AG10803 (cell line): ENCODE measurements around the gene LEUTX.

Experiments used
- DNase-seq: peaks from one replicate; pipeline ENCODE4 v3.0.0; 2010; ENCODE audit warnings: low read depth
- H3K4me3 ChIP-seq: 2 replicates; pipeline ENCODE4 v1.5.1; 2011; ENCODE audit warnings: mild to moderate bottlenecking, low read length, control low read depth
- TF ChIP-seq, protein P1 (sequence below): conservative IDR thresholded peaks from 2 replicates; pipeline ENCODE4 v1.5.1; 2011; ENCODE audit warnings: mild to moderate bottlenecking, low read length, control low read depth, inconsistent platforms

Gene LEUTX

DNA sequence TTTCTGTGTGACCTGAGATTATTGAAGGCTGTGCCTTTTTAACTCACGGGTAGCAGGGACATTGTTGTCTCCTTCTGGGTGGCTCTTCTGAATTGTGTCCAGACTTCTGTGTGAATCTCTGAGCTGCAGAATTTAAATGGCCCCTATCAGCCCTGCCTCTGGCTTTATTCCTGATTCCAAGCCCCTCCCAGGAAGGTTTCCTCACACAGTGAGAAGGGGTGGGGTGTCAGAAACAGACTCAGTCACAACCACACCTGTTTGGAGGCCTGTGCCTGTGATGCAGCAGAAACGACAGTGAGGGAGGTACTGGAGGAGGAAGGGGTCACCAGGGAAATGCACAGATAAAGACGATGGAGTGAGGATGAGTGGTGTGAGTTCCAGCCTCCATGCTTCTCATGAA lies 40.8 kb upstream of the LEUTX start, which contains the start of gene CLC:
Gene CLC (minus strand): TSS at position 139 of the 400 bp plus-strand sequence. CDS start 77 bp downstream, at position 62.
- H3K4me3 ChIP-seq: no peak within 1 kb of the TSS
- no peak for DNase-seq
- TF ChIP-seq, protein P1, sequence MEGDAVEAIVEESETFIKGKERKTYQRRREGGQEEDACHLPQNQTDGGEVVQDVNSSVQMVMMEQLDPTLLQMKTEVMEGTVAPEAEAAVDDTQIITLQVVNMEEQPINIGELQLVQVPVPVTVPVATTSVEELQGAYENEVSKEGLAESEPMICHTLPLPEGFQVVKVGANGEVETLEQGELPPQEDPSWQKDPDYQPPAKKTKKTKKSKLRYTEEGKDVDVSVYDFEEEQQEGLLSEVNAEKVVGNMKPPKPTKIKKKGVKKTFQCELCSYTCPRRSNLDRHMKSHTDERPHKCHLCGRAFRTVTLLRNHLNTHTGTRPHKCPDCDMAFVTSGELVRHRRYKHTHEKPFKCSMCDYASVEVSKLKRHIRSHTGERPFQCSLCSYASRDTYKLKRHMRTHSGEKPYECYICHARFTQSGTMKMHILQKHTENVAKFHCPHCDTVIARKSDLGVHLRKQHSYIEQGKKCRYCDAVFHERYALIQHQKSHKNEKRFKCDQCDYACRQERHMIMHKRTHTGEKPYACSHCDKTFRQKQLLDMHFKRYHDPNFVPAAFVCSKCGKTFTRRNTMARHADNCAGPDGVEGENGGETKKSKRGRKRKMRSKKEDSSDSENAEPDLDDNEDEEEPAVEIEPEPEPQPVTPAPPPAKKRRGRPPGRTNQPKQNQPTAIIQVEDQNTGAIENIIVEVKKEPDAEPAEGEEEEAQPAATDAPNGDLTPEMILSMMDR: no peak

DNA sequence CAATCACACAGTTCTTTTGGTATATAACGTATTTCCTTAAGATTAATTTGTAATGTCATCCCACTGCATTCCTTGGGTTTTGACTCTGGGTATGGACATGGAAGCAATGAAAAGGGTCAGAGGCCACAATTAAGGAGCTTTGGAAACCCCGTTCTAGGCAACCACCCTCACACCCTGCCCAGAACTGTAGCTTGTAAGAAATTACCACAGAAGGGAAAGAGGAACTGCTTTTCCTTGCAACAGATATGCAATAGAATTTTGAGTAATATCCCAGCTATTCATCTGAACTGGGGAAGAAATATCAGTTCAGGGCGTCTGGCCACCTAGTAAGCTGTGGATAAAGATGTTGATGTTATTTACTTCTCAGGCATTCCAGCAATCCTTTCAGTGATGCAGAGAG lies 39.8 kb upstream of the LEUTX start:
- TF ChIP-seq, protein P1: no peak
- H3K4me3 ChIP-seq: no peak overlapping the region
- DNase-seq: no peak

DNA sequence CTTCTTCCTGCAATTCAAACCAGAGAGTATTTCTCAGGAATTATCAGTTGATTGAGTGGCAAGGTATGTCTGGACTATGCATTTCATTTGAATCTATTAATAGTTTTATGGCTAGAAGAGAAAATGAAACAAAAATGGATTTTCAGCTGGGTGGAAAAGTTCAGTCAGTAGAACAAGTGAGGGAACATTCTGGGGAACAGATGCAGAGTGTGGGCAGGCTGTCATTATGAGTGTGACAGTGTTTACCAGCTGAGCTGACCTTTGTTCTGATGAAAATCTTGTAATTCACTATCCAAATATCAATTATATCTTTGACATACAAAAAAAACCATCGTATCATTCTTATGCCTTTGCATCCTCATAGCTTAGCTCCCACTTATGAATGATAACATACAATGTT lies 38.3 kb upstream of the LEUTX start:
- no peak for DNase-seq
- H3K4me3 ChIP-seq: no peak overlapping the region
- TF ChIP-seq, protein P1: no peak

DNA sequence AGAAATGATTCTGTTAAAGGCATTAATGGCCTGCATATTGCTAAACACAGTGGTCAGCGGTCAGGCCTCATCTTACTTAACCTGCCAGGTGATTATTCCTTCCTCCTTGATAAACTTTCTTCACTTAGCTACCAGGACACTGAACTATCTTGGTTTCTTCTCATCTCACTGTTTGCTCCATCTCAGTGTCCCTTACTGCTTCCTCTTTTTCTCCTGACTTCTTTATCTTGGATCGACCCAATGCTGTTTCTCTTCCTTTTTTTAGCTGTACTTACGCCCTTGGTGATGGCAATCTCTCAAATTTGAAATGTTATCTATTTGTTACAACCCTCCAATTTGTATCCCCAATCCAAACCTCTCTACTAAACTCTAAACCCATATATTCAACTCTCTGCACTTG lies 33.0 kb upstream of the LEUTX start:
- no peak overlapping the region for H3K4me3 ChIP-seq
- TF ChIP-seq, protein P1: no peak
- DNase-seq: no peak

DNA sequence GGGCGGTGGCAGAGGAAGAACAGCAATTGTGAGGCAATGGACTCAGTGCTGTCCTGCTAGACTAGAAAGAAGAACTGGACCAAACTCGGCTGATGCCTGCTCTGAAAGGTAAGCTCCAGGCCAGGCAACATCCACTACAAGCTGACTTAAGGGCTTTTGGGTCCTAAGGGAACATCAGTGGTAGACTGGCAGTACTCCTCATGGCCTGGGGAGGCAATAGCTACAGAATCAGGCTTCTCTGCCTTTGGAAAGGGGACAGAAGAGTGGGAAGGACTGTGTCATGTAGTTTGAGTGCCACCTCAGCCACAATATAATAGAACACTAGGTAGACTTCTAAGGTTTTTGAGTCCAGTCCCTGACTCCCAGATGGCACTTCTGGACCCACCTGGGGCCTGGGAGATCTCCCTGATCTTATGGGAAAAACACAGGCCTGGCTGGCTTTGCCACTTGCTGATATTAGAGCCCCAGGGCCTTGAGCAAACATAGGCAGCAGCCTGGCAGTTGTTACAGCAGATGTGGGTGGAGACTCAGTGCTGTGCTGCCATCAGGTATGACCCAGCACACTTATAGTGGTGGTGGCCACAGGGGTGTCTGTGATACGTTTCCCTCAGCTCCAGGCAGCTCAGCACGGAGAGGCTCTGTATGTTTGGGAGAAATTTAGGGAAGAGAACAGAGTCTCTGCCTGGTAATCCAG lies 31.7 kb upstream of the LEUTX start:
- H3K4me3 ChIP-seq: no peak overlapping the region
- no peak for DNase-seq
- TF ChIP-seq, protein P1: no peak

DNA sequence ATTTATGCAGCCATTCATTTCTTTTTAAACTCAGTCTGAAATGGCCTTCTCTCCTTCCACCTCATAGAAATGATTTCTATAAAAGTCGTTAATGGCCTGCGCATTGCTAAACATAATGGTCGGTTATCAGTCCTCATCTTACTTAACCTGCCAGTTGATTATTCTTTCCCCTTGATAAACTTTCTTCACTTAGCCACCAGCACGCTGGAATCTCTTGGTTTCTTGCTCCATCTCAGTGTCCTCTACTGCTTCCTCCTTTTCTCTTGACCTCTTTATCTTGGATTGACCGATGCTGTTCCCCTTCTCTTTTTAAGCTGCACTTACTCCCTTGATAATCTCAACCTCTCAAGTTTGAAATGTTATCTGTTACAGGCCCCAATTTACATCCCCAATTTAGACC lies 28.7 kb upstream of the LEUTX start:
- no peak for DNase-seq
- no peak overlapping the region for H3K4me3 ChIP-seq
- TF ChIP-seq, protein P1: no peak

DNA sequence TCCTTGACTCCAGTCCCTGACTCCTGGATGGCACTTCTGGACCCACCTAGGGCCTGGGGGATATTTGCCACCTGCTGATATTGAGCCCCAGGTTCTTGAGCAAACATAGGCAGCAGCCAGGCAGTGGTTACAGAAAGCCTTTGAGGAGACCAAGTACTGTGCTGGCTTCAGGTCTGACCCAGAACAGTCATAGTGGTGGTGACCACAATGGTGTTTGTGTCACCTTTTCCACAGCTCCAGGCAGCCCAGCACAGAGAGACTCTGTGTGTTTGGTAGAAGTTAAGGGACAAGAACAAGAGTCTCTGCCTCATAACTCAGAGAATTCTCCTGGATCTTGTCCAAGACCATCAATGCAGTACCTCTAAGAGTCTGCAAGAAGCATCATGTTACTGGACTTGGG lies 26.3 kb upstream of the LEUTX start:
- H3K4me3 ChIP-seq: no peak overlapping the region
- DNase-seq: no peak
- TF ChIP-seq, protein P1: no peak
